Activated CD8-positive, alpha-beta memory T cell treated with anti-CD3 and anti-CD28 coated beads for 48 hours (primary cell): ENCODE data around the gene CCDC106.

Experiments used
- DNase-seq, 3 experiments: peaks; one replicate each; pipeline ENCODE4 v3.0.0-alpha.2; 2020; ENCODE audit warnings: low read depth in 2 of 3, low spot score in 2 of 3

Gene CCDC106

DNA sequence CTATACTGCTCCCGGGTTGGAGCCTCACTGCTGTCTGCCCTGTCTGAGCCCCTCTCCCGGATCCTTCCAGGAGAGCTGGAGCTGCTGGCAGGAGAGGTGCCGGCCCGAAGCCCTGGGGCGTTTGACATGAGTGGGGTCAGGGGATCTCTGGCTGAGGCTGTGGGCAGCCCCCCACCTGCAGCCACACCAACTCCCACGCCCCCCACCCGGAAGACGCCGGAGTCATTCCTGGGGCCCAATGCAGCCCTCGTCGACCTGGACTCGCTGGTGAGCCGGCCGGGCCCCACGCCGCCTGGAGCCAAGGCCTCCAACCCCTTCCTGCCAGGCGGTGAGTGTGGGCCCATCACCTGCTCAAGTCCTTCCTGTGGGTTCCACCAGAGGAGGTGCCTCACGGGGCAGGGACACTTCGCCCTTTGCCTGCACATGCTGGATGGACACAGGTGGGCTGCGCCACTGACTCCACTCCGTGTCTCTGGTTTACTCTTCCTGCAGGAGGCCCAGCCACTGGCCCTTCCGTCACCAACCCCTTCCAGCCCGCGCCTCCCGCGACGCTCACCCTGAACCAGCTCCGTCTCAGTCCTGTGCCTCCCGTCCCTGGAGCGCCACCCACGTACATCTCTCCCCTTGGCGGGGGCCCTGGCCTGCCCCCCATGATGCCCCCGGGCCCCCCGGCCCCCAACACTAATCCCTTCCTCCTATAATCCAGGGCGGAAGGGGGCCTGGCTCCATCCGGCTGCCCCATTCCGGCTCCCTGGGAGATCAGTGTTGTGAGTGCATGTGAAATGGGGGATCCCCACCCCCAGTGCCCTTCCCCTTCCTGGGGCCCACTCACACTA lies 46.9 kb downstream of the CCDC106 start:
- DNase-seq, result no peak

DNA sequence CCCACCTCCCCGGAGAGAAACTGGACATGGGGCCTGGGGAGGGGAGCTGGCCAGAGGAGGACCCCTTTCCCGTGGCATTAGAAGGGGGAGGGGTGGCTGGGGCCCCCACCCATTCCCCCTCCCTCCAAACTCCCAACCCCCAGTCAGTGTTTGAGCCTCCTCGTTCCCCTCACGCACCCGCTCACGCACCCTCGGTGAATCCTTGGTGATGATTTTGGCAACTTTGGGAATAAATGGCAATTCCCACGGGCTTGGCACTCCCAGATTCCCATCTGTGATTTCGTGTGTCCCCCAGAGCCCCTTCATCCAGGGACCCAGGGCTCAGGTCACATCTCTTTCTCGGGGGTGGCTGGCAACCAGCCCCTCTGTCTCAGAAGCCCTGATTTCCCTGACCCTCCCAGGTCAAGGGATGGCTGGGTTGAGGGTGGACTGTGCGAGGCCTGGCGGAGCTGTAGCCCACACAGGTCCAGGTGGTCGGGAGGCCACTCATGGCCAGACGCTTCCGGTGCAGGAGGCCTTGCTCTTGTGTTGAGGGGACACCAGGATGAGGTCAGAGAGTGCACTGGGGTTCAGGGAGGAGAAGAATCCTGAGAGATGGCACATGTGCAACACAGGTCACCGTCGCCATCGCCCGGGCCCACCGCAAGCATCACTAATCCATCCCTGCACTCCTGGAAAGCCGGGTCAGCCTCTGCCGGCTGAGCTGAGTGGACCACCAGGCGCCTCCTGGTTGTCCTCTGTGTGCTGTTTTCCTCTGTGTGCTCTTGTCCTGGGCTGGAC lies 47.7 kb downstream of the CCDC106 start:
- DNase-seq, result no peak

DNA sequence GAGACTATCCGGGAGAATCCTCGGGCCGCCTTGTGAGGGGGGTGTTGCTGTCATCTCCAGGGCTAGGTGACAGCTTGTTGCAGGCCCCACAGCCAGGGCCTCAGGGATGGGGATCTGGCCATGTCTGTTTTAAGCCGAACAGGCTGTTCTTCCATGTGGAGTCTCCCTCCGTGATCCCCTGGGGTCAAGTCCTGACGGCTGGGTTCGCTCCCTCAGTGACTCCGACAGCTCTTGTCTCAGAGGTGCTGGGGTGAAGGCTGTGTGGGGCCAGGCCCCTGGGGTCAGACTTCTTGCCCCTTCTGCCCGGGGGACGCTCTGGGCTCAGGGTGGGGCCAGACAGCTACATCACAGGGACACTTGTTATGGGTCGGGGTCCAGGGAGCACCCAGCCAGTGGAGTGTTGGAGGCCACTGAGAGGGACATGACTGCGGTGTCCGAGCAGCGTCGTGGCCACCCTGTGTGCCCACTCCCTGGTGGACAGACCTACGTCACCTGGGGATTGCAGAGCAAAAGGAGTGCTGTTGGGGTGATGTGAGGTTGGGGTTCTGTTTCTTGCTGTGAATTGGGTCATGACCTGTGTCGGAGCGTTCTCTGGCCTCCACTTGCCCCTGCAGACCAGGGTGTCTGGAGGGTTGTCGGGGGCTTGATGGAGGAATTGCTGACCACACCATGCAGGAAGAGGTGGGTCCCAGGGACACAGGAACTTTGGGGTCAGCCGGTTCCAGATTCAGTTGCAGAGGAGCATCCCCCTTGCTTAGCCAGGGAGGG lies 48.5 kb downstream of the CCDC106 start:
- no peak for DNase-seq

DNA sequence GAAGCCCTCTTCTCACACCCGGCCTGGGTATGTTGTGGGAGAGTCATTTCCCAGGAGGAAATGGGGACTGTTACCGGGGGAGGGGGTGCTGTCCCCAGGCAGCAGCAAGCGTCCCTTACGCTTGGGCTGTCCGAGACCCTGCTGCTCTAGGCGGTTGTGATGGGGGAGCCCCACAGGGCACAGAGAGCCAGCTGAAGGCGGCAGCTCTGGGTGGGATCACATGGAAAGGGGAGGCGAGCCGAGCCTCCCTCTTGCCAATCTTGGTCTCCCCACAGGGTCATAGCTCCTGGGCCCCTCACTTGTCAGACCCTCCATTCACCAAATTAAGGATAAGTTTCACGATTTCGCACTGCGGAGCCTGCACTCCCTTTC lies 49.0 kb downstream of the CCDC106 start:
- DNase-seq, result no peak

DNA sequence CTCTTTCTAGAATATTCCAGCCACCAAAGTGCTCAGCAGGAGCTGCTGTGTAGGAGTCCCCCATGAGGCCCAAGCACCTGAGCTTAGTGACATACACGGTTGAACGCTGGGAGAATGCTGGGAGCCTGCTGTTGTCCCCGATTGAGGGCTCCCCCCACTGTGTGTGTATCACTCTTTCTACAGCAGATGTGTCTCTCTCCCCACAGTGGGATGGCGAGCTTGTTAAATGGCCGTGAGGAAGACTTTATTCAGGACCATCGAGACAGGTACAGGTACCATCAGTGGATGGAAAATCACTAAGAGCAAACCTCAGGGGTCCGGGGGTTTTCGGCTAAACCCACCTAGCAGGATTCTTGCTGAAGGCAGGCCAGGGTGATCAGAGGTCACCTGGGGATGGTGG lies 49.7 kb downstream of the CCDC106 start:
- DNase-seq, result no peak

DNA sequence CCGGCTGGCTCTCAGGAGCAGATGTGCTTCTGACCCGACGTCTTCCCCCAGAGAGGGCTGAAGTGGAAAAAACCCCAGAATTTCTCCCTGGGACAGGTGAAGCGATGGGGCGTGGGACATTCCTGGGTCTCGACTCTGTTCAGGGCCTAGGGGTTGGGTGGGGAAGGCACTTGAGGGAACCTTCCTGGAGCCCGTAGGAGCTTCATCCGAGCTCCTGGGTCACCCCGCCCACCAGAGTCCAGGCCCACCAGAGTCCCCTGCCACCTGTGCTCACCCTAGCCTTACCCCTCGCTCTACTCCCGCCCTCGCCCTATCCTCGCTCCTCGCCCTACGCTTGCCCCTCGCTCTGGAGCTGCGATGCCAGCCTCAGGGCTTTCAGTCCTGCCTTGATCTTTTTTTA lies 50.2 kb downstream of the CCDC106 start:
- DNase-seq, result no peak

DNA sequence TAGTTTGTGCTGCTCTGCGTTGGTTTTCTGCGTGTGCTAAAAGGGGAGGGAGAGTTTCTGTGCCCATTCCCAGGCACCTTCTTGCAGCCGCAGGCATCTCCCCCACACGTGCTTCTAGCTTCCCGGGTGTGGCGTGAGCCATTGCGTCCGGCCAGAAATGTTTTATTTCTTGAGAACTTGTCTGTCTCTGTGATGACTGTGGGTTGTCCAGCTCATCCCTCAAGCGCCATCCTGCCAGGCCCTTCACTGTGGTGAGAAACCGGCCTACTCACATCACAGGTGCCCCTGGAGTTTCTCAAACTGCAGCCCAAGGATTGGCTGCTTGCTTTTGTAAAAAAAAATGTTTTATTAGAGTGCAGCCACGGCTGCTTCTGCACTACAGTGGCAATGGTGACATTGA lies 51.2 kb downstream of the CCDC106 start:
- no peak for DNase-seq

DNA sequence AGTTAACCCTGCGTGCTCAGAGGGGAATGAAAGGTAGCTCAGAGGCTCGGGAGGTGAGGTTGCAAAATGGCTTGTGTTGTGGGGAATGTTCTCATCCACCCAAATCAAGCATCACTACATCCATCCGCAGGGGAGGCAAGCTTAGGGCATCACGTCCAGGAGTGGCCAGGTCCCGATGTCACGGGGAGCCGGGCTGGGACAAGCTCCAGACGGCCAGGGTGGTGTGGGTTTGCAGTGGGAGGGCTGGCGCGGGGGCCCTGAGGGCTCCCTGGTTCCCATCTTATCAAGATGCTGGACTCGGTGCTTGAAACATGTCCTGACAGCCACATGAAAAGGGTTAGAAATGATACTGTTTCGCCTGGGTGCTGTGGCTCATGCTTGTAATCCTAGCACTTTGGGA lies 52.8 kb downstream of the CCDC106 start:
- DNase-seq, result no peak

DNA sequence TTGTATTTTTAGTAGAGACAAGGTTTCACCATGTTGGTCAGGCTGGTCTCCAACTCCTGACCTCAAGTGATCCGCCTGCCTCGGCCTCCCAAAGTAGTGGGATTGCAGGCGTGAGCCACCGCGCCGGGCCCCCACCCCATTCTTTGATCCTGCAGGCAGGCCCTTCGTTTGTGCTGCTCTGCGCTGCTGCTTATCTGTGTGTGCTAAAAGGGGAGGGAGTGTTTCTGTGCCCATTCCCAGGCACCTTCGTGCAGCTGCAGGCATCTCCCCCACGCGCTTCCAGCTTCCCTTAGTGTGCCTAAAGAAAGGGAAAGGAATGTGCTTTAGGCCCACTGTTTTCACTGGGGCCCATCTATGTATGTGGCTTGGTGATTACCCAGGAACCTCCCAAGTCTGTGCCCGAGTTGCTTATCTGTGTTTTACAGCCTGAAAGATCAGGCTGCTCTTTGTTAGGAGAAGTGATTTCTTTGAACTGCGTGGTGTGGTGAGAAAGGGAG lies 54.2 kb downstream of the CCDC106 start:
- DNase-seq, result no peak
